Activated naive CD4-positive, alpha-beta T cell treated with anti-CD3 and anti-CD28 coated beads, Interleukin-2, amount 50 U/mL, for 24 hours (primary cell): ENCODE measurements around the gene STMN3.
"Not testable (repeated sequence)": the region's sequence is repeated elsewhere in the genome, so short reads cannot be mapped to it uniquely, and the experiment has no call there.

ENCODE experiments used
- H3K27ac Mint-ChIP-seq: one replicate; pipeline ENCODE4 v1.8.0; 2021; ENCODE audit warnings: mild to moderate bottlenecking, mixed read lengths
- H3K27me3 Mint-ChIP-seq: one replicate; pipeline ENCODE4 v1.8.0; 2021; ENCODE audit warnings: mixed read lengths
- H3K36me3 Mint-ChIP-seq: one replicate; pipeline ENCODE4 v1.8.0; 2021; ENCODE audit warnings: mixed read lengths
- H3K4me1 Mint-ChIP-seq: one replicate; pipeline ENCODE4 v1.8.0; 2021; ENCODE audit warnings: mixed read lengths
- H3K4me3 Mint-ChIP-seq: one replicate; pipeline ENCODE4 v1.8.0; 2021; ENCODE audit warnings: mild to moderate bottlenecking, mixed read lengths
- H3K9me3 Mint-ChIP-seq: one replicate; pipeline ENCODE4 v1.8.0; 2021; ENCODE audit warnings: mixed read lengths

The STMN3 gene

DNA sequence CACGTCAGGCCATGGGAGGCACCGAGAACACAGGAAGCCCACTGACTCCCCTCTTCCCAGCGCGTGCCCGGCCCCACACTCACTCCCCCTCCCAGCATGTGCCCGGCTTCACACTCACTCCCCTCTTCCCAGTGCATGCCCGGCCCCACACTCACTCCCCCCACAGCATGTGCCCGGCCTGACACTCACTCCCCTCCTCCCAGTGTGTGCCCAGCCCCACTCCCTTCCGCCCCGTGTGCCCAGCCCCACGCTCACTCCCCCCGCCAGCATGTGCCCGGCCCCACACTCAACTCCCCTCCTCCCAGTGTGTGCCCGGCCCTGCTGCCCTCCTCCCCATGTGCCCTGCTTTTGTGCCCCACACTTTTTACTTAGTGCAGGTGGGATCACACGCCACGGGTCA is 14.6 kb upstream of the STMN3 start:
- H3K4me3 Mint-ChIP-seq: no peak overlapping the region
- no peaks in the 10 kb centered on the region for H3K4me1 Mint-ChIP-seq
- H3K36me3 Mint-ChIP-seq: peaks cover 9% of the 10 kb centered on the region
- H3K27ac Mint-ChIP-seq: no peak overlapping the region
- no peaks in the 10 kb centered on the region for H3K27me3 Mint-ChIP-seq
- no peaks in the 10 kb centered on the region for H3K9me3 Mint-ChIP-seq

GRCh38 chr20:63665708-63666107 is 12.5 kb upstream of the STMN3 start:
- H3K4me3 Mint-ChIP-seq: no peak overlapping the region
- H3K27me3 Mint-ChIP-seq: no peaks in the 10 kb centered on the region
- no peaks in the 10 kb centered on the region for H3K9me3 Mint-ChIP-seq
- no peaks in the 10 kb centered on the region for H3K4me1 Mint-ChIP-seq
- peaks cover 12% of the 10 kb centered on the region for H3K36me3 Mint-ChIP-seq
- H3K27ac Mint-ChIP-seq: no peak overlapping the region

DNA sequence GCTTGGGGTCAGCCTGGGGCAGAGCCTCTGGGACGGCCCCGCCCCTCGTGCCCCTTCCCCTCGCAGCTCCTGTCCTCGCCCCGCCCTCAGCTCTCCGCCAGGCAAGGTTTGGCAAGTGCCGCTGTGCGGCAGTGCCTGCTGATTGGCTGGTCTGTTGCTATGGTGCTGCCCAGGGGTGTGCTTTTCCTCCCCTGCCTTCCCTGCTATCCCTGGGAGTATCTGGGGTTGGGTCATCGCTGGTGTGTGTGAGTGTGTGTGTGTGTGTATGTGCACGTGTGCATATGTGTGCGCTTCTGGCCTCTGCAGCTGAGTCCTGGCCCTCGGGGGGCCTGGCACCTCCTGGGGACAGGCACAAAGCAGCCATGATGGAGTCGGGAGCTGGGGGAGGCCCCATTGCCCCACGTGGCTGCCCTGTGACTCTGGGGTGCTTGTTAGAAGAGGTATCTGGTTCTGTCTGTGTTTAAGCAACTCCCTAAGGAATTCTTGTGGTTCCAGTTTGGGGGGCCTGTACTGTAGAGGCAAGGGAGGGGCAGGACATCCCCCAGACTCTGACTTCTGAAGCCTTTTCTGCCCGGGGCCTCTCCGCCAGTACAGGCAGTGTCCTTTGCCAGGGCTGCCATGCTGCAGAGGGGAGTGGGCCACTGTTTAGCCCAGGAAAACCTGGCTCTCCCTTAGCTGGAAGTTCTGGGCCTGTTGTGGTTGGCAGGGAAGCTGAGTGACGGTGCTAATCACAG is 11.8 kb upstream of the STMN3 start:
- no peak overlapping the region for H3K4me3 Mint-ChIP-seq
- H3K27me3 Mint-ChIP-seq: no peaks in the 10 kb centered on the region

DNA sequence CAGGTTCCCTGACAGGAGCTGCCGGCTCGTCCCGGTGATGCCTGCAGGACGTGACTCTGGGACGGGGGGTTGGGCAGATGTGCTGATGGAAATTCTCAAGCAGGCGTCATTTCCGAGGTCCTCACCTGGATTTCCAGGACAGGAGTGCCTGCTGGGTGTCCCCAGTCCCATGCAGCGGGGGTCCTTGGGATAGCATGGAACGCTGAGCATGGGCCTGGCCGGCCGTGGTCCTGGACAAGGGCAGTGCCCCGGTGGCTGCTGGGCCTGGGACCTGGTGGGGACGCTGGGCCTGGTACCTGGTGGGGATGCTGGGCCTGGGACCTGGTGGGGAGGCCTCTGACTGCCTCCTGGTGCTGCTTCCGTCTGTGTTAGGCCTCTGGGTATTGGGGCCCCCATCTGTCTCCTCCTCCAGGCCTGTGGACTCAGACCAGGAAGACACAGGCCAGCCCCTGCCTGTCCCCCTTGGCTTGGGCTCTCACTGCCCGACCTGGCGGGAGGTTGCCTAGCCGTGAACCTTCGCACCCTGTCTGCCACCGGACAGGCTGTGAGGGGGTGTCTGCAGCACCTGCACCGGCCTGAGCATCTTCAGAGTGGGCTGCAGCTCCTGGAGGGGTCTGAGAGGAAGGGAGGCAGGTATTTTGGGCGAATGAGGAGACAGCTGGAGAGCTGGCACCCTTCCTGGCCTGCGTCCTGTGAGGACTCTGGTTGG is 11.1 kb upstream of the STMN3 start:
- H3K27me3 Mint-ChIP-seq: no peaks in the 10 kb centered on the region
- peaks cover 11% of the 10 kb centered on the region for H3K36me3 Mint-ChIP-seq
- H3K4me1 Mint-ChIP-seq: peaks cover 8% of the 10 kb centered on the region

More for the DNA sequence above, 11.8 kb upstream of the STMN3 start:
- Mint-ChIP-seq H3K4me1 (peaks cover 2% of the 10 kb centered on the region), H3K27ac (no peak overlapping the region), H3K9me3 (no peaks in the 10 kb centered on the region), H3K36me3 (peaks cover 12% of the 10 kb centered on the region)

DNA sequence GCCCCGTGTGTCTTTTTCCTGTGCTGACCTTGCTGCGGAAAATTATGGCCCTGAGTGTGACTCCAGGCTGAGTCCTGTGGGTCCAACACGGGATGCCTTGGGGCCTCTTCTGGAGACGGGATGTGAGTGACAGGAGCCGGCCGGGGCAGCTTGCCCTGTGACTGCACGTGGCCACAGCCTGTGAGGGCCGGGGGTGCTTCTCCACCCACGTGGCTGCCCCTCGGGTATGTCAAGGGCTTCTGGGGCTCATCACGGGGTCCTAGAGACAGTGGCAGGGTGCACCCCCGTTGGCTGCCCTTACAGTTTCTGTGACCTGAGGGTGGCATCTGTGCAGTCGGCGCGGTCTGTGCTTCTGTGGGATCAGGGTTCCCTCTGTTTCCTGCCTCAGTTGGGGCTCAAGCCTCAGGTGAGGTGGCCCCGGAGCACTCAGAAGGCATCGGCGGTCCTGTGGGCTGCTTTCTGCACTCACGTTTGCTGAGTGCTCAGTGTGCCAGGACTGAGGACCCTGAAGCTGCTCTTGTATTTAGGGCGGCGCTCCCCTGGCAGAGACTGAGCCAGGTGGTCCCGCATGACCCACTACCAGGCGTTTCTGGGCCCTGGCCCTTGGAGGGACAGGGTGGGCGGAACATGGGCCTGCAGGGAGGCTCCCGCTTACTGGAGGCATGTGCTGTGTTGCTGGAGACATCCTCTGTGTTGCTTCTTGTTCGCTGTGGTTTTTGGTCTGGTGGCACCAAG is 10.3 kb upstream of the STMN3 start:
- peaks cover 7% of the 10 kb centered on the region for H3K36me3 Mint-ChIP-seq
- peaks cover 13% of the 10 kb centered on the region for H3K4me1 Mint-ChIP-seq
- H3K27me3 Mint-ChIP-seq: no peaks in the 10 kb centered on the region
- H3K9me3 Mint-ChIP-seq: no peaks in the 10 kb centered on the region
- no peak overlapping the region for H3K4me3 Mint-ChIP-seq
- H3K27ac Mint-ChIP-seq: no peak overlapping the region

More for the DNA sequence above, 11.1 kb upstream of the STMN3 start:
- H3K9me3 Mint-ChIP-seq: no peaks in the 10 kb centered on the region
- no peak overlapping the region for H3K27ac Mint-ChIP-seq
- no peak overlapping the region for H3K4me3 Mint-ChIP-seq

DNA sequence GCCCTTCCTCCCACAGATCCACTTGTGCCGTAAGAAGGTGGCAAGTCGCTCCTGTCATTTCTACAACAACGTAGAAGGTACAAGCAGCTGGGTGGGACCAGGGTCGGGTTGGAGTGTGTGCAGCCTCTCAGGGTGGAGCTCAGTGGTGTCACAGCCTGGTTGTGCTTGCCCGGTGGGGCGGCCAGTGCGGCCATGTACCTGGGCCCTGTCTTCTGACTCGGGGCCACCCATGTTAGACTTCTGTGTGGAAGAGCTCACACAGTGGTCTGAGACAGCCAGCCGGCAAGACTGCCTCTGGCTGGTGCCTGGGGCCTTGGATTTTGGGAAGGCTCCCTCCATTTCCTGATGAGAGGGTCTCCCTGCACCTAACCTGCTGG is 9.6 kb upstream of the STMN3 start:
- Mint-ChIP-seq H3K4me3 (no peak overlapping the region), H3K4me1 (peaks cover 20% of the 10 kb centered on the region), H3K27ac (no peak overlapping the region), H3K9me3 (no peaks in the 10 kb centered on the region), H3K36me3 (peaks cover 6% of the 10 kb centered on the region), H3K27me3 (no peaks in the 10 kb centered on the region)

DNA sequence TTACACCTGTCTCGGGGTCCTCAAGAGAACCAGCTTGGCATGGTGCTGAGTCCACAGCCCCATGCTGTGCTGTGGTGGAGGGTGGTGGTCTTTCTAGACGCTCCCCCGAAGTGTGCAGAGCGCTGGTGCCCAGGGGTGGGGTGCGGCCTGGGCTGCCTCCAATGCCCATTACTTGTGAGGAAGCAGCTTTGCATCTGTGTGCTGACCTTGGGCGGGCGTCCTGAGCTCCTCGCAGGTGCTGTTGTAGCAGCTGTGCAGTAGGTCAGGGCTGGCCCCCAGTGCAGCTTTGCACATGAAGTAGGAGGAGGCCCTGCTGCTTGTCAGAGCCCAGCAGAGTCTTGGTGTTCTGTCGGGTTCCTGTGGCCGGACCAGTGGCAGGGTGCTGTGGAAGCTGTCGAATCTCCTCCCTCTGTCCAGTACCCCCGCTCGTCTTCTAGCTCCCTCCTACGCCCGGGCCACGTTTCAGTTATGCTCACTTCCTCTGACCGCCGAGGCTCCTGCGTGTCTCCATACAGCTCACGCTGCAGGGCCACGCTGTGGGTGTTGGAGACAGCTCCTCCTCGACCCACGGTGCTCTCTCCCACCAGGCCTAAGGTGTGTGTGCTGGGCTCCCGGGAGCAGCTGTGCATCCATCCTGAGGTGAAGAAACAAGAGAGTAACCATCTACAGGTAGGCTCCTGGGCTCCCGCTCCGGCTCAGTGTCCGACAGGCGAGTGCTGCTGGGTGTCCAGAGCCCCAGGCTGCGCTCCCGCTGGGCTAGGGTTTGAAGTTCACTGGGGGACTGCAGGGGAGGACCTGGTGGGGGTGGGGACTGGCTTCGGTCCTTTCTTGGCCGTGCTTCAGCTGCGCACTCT is 9.0 kb upstream of the STMN3 start:
- no peaks in the 10 kb centered on the region for H3K9me3 Mint-ChIP-seq
- H3K27me3 Mint-ChIP-seq: no peaks in the 10 kb centered on the region
- no peak overlapping the region for H3K27ac Mint-ChIP-seq
- peaks cover 6% of the 10 kb centered on the region for H3K36me3 Mint-ChIP-seq
- H3K4me3 Mint-ChIP-seq: peak overlapping the region; percentile 36
- H3K4me1 Mint-ChIP-seq: peaks cover 20% of the 10 kb centered on the region

DNA sequence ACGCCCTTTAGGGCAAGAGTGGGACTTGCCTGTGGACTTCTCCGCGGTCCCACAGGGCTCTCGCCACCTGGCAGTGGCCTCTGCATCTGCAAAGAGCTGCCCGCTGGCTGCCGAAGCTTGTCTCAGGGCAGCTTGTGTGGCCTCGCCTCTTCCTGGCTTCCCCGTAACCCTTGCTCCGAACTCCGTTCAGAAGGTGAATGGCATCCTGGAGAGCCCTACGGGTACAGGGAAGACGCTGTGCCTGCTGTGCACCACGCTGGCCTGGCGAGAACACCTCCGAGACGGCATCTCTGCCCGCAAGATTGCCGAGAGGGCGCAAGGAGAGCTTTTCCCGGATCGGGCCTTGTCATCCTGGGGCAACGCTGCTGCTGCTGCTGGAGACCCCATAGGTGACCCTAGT is 7.9 kb upstream of the STMN3 start:
- no peaks in the 10 kb centered on the region for H3K9me3 Mint-ChIP-seq
- H3K4me3 Mint-ChIP-seq: no peak overlapping the region
- H3K36me3 Mint-ChIP-seq: peaks cover 4% of the 10 kb centered on the region
- H3K27ac Mint-ChIP-seq: no peak overlapping the region
- no peaks in the 10 kb centered on the region for H3K27me3 Mint-ChIP-seq
- peaks cover 20% of the 10 kb centered on the region for H3K4me1 Mint-ChIP-seq

- H3K9me3 Mint-ChIP-seq: no peaks in the 10 kb centered on the region
- no peaks in the 10 kb centered on the region for H3K27me3 Mint-ChIP-seq
- peak overlapping the region; percentile 49 for H3K4me3 Mint-ChIP-seq
- peaks cover 4% of the 10 kb centered on the region for H3K36me3 Mint-ChIP-seq
- H3K4me1 Mint-ChIP-seq: peaks cover 20% of the 10 kb centered on the region
- H3K27ac Mint-ChIP-seq: no peak overlapping the region
These were observed 7.4 kb upstream of the STMN3 start for GRCh38 chr20:63660622-63661021.

DNA sequence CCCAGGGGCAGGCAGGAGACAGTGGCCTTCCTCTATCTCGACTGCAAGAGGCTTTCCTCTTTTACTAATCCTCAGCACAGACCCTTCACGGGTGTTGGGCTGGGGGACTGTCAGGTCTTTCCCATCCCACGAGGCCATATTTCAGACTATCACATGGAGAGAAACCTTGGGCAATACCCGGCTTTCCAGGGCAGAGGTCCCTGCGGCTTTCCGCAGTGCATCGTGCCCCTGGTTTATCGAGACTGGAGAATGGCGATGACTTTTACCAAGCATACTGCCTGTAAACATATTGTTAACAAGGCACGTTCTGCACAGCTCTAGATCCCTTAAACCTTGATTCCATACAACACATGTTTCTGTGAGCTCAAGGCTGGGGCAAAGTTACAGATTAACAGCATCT is 7.0 kb upstream of the STMN3 start:
- H3K27me3 Mint-ChIP-seq, H3K9me3 Mint-ChIP-seq, H3K27ac Mint-ChIP-seq, H3K36me3 Mint-ChIP-seq: not testable (repeated sequence)
- Mint-ChIP-seq H3K4me1 (peaks cover 20% of the 10 kb centered on the region), H3K4me3 (peak overlapping the region; percentile 49)

DNA sequence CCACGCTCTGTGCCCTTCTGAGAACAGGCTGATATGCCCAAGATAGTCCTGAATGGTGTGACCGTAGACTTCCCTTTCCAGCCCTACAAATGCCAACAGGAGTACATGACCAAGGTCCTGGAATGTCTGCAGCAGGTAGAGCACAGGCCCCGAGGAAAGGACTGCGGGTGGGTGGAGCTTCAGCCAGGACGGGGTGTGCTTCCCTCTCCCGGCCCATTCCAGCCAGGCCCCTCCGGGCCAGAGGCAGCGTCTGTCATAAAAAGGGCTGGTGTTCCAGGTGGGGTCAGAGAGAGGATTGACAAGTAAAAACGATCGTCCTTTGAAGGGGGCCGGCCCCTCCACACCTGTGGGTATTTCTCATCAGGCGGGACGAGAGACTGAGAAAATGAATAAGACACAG is 6.1 kb upstream of the STMN3 start:
- H3K36me3 Mint-ChIP-seq: peaks cover 4% of the 10 kb centered on the region
- no peak overlapping the region for H3K27ac Mint-ChIP-seq
- H3K9me3 Mint-ChIP-seq: no peaks in the 10 kb centered on the region

DNA sequence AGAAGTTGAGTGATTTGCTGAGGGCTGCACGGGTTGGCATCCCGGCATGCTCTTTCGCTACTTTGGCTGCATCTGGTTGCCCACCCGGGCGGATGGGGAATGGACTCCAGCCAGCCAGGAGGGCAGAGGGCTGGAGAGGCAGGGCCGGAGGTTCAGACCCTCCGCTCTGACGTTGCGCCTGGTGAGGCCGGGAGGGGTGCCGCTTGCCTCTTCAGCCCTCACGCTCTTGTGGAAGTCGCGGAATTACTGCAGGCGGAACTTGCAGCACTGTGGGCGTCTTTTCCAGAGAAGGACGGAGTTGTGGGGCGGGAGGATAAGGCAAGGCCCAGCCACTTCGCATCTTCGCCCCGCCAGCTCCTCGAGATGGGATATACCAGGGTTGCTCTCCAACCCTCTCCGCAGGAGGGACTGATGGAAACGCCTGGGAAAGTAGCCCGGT is 5.5 kb upstream of the STMN3 start:
- peaks cover 4% of the 10 kb centered on the region for H3K36me3 Mint-ChIP-seq
- peak overlapping the region; percentile 98 for H3K27ac Mint-ChIP-seq
- no peaks in the 10 kb centered on the region for H3K27me3 Mint-ChIP-seq
- H3K4me1 Mint-ChIP-seq: peaks cover 32% of the 10 kb centered on the region
- H3K9me3 Mint-ChIP-seq: no peaks in the 10 kb centered on the region
- H3K4me3 Mint-ChIP-seq: peak overlapping the region; percentile 98

More for the DNA sequence above, 6.1 kb upstream of the STMN3 start:
- Mint-ChIP-seq H3K4me3 (peak overlapping the region; percentile 98), H3K4me1 (peaks cover 26% of the 10 kb centered on the region), H3K27me3 (no peaks in the 10 kb centered on the region)

- H3K4me3 Mint-ChIP-seq: peak within 1 kb of the TSS; percentile 98
- peaks cover 33% of the 10 kb centered on the region for H3K4me1 Mint-ChIP-seq
- H3K27ac Mint-ChIP-seq: peak within 1 kb of the TSS; percentile 98
- no peaks in the 10 kb centered on the region for H3K27me3 Mint-ChIP-seq
- H3K36me3 Mint-ChIP-seq: peaks cover 4% of the 10 kb centered on the region
- no peaks in the 10 kb centered on the region for H3K9me3 Mint-ChIP-seq
These were observed 4.9 kb upstream of the STMN3 start, which contains the start of gene RTEL1 for GRCh38 chr20:63657937-63658748. TSS of gene RTEL1 (plus strand) at chr20:63658312. CDS start at chr20:63659403, 1,091 bp downstream.

- H3K4me3 Mint-ChIP-seq: peak overlapping the region; percentile 98
- H3K27ac Mint-ChIP-seq: peak overlapping the region; percentile 98
- H3K9me3 Mint-ChIP-seq: no peaks in the 10 kb centered on the region
- H3K36me3 Mint-ChIP-seq: peaks cover 4% of the 10 kb centered on the region
- no peaks in the 10 kb centered on the region for H3K27me3 Mint-ChIP-seq
- peaks cover 33% of the 10 kb centered on the region for H3K4me1 Mint-ChIP-seq
These were observed 4.2 kb upstream of the STMN3 start for GRCh38 chr20:63657260-63657936.
